Inflammatory macrophage treated with lipopolysaccharide for 1 hour (primary cell): ENCODE results near the gene RASSF1.
"Not testable (repeated sequence)": the region's sequence is repeated elsewhere in the genome, so short reads cannot be mapped to it uniquely, and the experiment has no call there.

Experiments used
- DNase-seq, 2 donors: peaks; one replicate each; pipeline ENCODE4 v3.0.0-alpha.2; 2020 to 2022

Gene RASSF1

GRCh38 chr3:50299638-50299928 lies 41.1 kb downstream of the RASSF1 start:
- no peak for DNase-seq

GRCh38 chr3:50298836-50299637 lies 41.6 kb downstream of the RASSF1 start, which contains the start of the genes HYAL3 and NAA80:
HYAL3 (minus strand) TSS chr3:50299405; CDS start chr3:50295602, 3,803 bp downstream.
NAA80 (minus strand) TSS chr3:50299405; CDS start chr3:50297463, 1,942 bp downstream.
- peak; percentile 99 to 100 for DNase-seq

- no peak for DNase-seq
Measured at GRCh38 chr3:50297896-50298725, 42.5 kb downstream of the RASSF1 start.

GRCh38 chr3:50297384-50297775 lies 43.3 kb downstream of the RASSF1 start:
- no peak for DNase-seq

- no peak for DNase-seq
Measured at GRCh38 chr3:50296721-50297383, 43.8 kb downstream of the RASSF1 start.

- DNase-seq, result no peak
Measured at GRCh38 chr3:50295553-50296431, 44.8 kb downstream of the RASSF1 start.

GRCh38 chr3:50294492-50295403 lies 45.9 kb downstream of the RASSF1 start:
- DNase-seq, result no peak

- no peak for DNase-seq
Measured at GRCh38 chr3:50294089-50294488, 46.5 kb downstream of the RASSF1 start.

GRCh38 chr3:50293079-50293801 lies 47.4 kb downstream of the RASSF1 start:
- no peak for DNase-seq

- peak; percentile 95 to 97 for DNase-seq
Measured at GRCh38 chr3:50292159-50293078, 48.2 kb downstream of the RASSF1 start, which contains the start of gene IFRD2. IFRD2 (minus strand) TSS chr3:50292429; CDS start chr3:50292274, 155 bp downstream.

GRCh38 chr3:50290161-50290641 lies 50.4 kb downstream of the RASSF1 start:
- DNase-seq, result no peak

GRCh38 chr3:50289130-50289529 lies 51.5 kb downstream of the RASSF1 start:
- DNase-seq, result no peak

GRCh38 chr3:50288387-50289007 lies 52.1 kb downstream of the RASSF1 start:
- no peak for DNase-seq

GRCh38 chr3:50287262-50287661 lies 53.4 kb downstream of the RASSF1 start:
- no peak for DNase-seq

GRCh38 chr3:50286322-50287227 lies 54.1 kb downstream of the RASSF1 start:
- no peak for DNase-seq

GRCh38 chr3:50284121-50284520 lies 56.5 kb downstream of the RASSF1 start:
- DNase-seq, result not testable (repeated sequence)
